GM19035 (cell line): ENCODE data around the gene GEN1.
A peak's percentile ranks its signal among the peaks of the same experiment; 100 is the strongest.

ENCODE experiments used
- ATAC-seq: cut with Tn5 transposase; IDR thresholded peaks from one replicate; pipeline ENCODE4 v1.9.1; 2021; ENCODE audit not compliant: unreplicated experiment

The GEN1 gene, protein sequence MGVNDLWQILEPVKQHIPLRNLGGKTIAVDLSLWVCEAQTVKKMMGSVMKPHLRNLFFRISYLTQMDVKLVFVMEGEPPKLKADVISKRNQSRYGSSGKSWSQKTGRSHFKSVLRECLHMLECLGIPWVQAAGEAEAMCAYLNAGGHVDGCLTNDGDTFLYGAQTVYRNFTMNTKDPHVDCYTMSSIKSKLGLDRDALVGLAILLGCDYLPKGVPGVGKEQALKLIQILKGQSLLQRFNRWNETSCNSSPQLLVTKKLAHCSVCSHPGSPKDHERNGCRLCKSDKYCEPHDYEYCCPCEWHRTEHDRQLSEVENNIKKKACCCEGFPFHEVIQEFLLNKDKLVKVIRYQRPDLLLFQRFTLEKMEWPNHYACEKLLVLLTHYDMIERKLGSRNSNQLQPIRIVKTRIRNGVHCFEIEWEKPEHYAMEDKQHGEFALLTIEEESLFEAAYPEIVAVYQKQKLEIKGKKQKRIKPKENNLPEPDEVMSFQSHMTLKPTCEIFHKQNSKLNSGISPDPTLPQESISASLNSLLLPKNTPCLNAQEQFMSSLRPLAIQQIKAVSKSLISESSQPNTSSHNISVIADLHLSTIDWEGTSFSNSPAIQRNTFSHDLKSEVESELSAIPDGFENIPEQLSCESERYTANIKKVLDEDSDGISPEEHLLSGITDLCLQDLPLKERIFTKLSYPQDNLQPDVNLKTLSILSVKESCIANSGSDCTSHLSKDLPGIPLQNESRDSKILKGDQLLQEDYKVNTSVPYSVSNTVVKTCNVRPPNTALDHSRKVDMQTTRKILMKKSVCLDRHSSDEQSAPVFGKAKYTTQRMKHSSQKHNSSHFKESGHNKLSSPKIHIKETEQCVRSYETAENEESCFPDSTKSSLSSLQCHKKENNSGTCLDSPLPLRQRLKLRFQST

GRCh38 chr2:17753803-17754663 lies at the start of gene GEN1, which contains the start of gene SMC6:
TSS of gene GEN1 (plus strand) at chr2:17754138. CDS start at chr2:17759944, 5,806 bp downstream.
TSS of gene SMC6 (minus strand) at chr2:17753810. CDS start at chr2:17745946, 7,864 bp downstream.
- ATAC-seq, result peak; percentile 69

GRCh38 chr2:17706845-17707244 lies 47.1 kb upstream of the GEN1 start:
- ATAC-seq, result no peak

DNA sequence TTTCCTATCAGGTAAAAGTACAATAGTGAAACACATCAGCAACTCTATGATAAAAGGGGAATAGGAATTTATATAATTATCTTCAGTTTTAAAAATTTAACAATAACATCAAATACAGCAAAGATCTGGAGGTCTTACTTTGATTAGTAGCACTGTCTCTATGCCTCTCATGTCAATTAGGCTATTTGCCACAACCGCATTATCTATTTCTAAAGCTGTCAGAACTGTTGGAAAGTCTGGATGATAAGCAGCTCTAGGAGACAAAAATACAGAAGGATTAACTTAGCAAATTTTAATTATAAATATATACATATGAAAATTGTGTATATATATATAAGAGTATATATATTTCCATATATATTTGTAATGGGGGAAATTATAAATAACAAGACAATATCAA lies 45.4 kb upstream of the GEN1 start:
- ATAC-seq, result no peak

DNA sequence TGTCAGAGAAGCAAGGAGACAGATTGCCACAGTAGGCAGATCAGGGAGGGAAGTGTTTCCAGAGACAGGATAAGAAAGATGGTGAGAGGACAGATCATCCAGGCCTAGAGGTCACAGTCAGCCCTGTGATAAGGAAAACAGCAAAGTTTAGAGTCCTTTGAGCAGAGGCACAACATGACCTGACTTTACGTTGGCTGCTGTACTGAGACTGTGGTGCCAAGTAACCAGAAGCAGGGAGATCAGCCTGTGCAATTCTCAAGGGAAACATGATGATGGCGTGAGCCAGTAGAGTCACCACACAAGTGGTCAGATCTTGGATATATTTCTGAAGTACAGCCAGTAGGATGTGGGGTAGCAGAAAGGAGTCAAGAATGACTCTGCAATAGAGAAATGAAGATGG lies 44.0 kb upstream of the GEN1 start:
- no peak for ATAC-seq

- no peak for ATAC-seq
Observed at GRCh38 chr2:17710547-17711248, 43.2 kb upstream of the GEN1 start.

- no peak for ATAC-seq
Observed at GRCh38 chr2:17713291-17713690, 40.6 kb upstream of the GEN1 start.

GRCh38 chr2:17717666-17718065 lies 36.3 kb upstream of the GEN1 start:
- no peak for ATAC-seq

- ATAC-seq, result no peak
Observed at GRCh38 chr2:17718689-17719088, 35.2 kb upstream of the GEN1 start.

GRCh38 chr2:17719562-17720371 lies 34.2 kb upstream of the GEN1 start:
- ATAC-seq, result no peak

- ATAC-seq, result no peak
Observed at GRCh38 chr2:17728210-17728609, 25.7 kb upstream of the GEN1 start.

DNA sequence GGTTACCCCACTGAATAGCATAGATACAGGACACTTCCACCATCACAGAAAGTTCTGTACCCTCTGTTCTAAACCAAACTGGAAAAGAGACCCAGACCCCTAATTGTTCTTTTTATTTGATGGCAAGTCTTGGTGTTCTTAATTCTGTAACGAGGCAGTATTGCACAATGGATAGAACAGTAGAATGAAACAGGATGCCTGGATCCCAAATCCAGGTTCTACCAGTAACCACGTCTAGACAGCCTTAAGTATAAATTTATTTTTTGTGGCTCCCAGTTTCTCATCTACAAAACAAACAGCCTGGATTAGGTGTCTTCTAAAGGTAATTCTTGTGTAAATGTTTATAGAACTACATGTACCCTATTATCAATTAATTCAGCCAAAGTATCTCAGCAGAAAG lies 24.1 kb upstream of the GEN1 start:
- no peak for ATAC-seq

DNA sequence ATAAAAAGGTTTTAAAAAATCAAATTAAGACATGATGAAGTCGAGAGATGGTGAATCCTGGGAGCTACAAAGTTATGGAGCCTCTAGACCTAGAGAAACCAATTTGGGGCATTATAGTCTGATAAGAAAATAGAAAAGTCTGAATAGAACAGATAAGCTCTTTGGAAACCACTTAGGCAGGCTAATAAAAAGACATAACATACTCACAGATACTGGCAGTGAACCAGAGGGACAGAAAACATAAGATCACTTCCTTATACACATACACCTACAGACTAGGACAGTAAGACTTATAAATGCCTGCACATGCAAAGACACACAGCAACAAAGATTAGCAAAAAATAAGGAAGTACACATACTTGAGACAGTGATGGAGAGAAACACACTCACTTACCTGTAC lies 20.3 kb upstream of the GEN1 start:
- no peak for ATAC-seq

GRCh38 chr2:17735864-17736263 lies 18.1 kb upstream of the GEN1 start:
- ATAC-seq, result no peak

- ATAC-seq, result no peak
Observed at GRCh38 chr2:17736989-17737388, 16.9 kb upstream of the GEN1 start.

- ATAC-seq, result no peak
Observed at GRCh38 chr2:17740203-17740602, 13.7 kb upstream of the GEN1 start.

- ATAC-seq, result no peak
Observed at GRCh38 chr2:17747684-17748452, 6.1 kb upstream of the GEN1 start.

GRCh38 chr2:17748745-17749144 lies 5.2 kb upstream of the GEN1 start:
- ATAC-seq, result no peak

- peak; percentile 26 for ATAC-seq
Observed at GRCh38 chr2:17749753-17750438, 4.0 kb upstream of the GEN1 start.
